ENCODE results near the gene ISG20L2.

ISG20L2 gene

DNA sequence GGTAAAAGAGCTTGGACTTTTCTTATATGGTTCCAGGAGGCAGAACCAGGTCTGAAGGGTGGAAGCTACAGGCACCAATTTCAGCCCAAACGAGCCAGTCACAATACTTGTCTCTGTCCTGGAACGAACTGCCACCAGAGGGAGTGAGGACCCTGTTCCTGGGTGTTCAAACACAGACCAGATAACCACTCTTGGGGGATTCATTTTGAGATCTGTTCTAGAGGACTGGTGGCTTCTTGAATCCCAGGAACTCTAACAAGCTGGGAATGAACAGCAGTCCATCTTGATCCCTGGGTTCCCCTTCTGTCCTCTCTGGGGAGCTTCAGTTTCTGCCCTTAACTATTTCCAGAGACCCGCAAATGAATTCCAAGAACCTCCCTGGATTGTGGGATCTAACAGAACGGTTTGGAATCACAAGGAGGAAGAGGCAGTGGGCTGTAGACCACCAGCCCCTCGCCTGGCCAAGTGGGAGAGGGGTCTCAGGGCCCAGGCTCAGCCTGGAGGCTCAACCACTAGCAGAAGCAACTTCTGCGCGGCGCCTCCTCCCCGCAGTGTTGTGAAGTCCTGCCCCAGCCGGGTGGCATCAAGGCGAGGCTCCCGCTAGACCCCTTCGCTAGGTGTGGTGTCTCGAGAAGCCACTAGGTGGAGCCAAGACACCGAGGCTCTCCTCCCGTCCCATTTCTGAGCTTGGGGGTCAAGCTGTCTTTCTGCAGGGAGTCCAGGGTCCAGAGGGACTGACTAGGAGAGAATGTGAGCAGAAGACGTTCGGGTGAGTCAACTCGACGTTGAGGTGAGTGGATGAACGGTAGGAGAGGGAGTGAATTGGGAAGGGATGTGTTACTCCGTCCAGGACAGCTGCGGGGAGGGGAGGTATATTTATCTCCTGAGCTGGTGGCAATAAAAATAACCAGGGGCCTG, 39.3 kb downstream of the ISG20L2 start:
- ATAC-seq: peak; percentile 90
- no peak for TF ChIP-seq ZNF8 (CRISPR knock-in tag; IDR thresholded peaks at IDR 0.05)
- no peak for TF ChIP-seq TCF4 (CRISPR knock-in tag; IDR thresholded peaks at IDR 0.05; ENCODE audit: borderline replicate concordance)
- TF ChIP-seq, protein P1, sequence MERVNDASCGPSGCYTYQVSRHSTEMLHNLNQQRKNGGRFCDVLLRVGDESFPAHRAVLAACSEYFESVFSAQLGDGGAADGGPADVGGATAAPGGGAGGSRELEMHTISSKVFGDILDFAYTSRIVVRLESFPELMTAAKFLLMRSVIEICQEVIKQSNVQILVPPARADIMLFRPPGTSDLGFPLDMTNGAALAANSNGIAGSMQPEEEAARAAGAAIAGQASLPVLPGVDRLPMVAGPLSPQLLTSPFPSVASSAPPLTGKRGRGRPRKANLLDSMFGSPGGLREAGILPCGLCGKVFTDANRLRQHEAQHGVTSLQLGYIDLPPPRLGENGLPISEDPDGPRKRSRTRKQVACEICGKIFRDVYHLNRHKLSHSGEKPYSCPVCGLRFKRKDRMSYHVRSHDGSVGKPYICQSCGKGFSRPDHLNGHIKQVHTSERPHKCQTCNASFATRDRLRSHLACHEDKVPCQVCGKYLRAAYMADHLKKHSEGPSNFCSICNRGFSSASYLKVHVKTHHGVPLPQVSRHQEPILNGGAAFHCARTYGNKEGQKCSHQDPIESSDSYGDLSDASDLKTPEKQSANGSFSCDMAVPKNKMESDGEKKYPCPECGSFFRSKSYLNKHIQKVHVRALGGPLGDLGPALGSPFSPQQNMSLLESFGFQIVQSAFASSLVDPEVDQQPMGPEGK (CRISPR knock-in tag; IDR thresholded peaks at IDR 0.05; ENCODE audit: borderline replicate concordance): no peak
- no peak for TF ChIP-seq ZNF70 (CRISPR knock-in tag; IDR thresholded peaks at IDR 0.05)
- no peak for TF ChIP-seq GLIS3 (CRISPR knock-in tag; IDR thresholded peaks at IDR 0.05)
- TF ChIP-seq ZFP30 (CRISPR knock-in tag; IDR thresholded peaks at IDR 0.05): no peak
- TF ChIP-seq OSR1 (CRISPR knock-in tag; IDR thresholded peaks at IDR 0.05): no peak
- TF ChIP-seq, protein P2, sequence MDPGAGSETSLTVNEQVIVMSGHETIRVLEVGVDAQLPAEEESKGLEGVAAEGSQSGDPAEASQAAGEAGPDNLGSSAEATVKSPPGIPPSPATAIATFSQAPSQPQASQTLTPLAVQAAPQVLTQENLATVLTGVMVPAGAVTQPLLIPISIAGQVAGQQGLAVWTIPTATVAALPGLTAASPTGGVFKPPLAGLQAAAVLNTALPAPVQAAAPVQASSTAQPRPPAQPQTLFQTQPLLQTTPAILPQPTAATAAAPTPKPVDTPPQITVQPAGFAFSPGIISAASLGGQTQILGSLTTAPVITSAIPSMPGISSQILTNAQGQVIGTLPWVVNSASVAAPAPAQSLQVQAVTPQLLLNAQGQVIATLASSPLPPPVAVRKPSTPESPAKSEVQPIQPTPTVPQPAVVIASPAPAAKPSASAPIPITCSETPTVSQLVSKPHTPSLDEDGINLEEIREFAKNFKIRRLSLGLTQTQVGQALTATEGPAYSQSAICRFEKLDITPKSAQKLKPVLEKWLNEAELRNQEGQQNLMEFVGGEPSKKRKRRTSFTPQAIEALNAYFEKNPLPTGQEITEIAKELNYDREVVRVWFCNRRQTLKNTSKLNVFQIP (CRISPR knock-in tag; IDR thresholded peaks at IDR 0.05; ENCODE audit: borderline replicate concordance, low read depth): no peak
- no peak for TF ChIP-seq ARNTL (CRISPR knock-in tag; IDR thresholded peaks at IDR 0.05; ENCODE audit: borderline replicate concordance, low read depth)

DNA sequence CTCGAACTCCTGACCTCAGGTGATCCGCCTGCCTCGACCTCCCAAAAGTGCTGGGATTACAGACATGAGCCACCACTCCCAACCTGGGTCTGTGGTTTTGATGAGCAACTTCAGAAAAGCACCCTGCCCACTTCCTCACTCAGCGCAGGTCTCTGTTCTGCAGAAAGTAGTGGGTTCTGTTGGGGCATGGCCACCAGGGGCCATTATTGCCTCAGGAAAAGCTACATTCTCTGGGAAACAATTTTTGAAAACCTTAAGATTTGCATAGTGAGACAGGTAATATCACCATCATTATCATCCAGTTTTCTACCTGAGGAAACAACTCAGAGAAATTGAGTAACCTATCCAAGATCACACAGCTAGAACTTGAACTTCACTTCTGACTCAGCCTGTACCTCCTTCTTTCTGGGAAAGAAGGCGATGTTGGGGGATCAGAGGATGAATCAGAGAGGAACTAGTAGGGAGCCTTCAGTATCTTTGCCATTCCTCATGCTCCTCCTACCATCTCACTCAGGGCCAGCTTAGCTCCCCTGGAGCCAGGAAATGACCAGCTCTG, 44.3 kb downstream of the ISG20L2 start:
- ATAC-seq: no peak
- TF ChIP-seq ISL1 (CRISPR knock-in tag; IDR thresholded peaks at IDR 0.05) (no peak), ZFP3 (CRISPR knock-in tag; IDR thresholded peaks at IDR 0.05) (no peak), PPARA (CRISPR knock-in tag; IDR thresholded peaks at IDR 0.05; ENCODE audit: borderline replicate concordance) (no peak), TCF4 (CRISPR knock-in tag; IDR thresholded peaks at IDR 0.05; ENCODE audit: borderline replicate concordance) (no peak), OSR1 (CRISPR knock-in tag; IDR thresholded peaks at IDR 0.05) (no peak), GLIS3 (CRISPR knock-in tag; IDR thresholded peaks at IDR 0.05) (no peak), ZC3H10 (CRISPR knock-in tag; IDR thresholded peaks at IDR 0.05) (no peak)
- TF ChIP-seq, protein P3, sequence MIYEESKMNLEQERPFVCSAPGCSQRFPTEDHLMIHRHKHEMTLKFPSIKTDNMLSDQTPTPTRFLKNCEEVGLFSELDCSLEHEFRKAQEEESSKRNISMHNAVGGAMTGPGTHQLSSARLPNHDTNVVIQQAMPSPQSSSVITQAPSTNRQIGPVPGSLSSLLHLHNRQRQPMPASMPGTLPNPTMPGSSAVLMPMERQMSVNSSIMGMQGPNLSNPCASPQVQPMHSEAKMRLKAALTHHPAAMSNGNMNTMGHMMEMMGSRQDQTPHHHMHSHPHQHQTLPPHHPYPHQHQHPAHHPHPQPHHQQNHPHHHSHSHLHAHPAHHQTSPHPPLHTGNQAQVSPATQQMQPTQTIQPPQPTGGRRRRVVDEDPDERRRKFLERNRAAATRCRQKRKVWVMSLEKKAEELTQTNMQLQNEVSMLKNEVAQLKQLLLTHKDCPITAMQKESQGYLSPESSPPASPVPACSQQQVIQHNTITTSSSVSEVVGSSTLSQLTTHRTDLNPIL (CRISPR knock-in tag; IDR thresholded peaks at IDR 0.05; ENCODE audit: low read depth): no peak
- TF ChIP-seq, protein P4, sequence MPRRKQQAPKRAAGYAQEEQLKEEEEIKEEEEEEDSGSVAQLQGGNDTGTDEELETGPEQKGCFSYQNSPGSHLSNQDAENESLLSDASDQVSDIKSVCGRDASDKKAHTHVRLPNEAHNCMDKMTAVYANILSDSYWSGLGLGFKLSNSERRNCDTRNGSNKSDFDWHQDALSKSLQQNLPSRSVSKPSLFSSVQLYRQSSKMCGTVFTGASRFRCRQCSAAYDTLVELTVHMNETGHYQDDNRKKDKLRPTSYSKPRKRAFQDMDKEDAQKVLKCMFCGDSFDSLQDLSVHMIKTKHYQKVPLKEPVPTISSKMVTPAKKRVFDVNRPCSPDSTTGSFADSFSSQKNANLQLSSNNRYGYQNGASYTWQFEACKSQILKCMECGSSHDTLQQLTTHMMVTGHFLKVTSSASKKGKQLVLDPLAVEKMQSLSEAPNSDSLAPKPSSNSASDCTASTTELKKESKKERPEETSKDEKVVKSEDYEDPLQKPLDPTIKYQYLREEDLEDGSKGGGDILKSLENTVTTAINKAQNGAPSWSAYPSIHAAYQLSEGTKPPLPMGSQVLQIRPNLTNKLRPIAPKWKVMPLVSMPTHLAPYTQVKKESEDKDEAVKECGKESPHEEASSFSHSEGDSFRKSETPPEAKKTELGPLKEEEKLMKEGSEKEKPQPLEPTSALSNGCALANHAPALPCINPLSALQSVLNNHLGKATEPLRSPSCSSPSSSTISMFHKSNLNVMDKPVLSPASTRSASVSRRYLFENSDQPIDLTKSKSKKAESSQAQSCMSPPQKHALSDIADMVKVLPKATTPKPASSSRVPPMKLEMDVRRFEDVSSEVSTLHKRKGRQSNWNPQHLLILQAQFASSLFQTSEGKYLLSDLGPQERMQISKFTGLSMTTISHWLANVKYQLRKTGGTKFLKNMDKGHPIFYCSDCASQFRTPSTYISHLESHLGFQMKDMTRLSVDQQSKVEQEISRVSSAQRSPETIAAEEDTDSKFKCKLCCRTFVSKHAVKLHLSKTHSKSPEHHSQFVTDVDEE (CRISPR knock-in tag; IDR thresholded peaks at IDR 0.05): no peak

DNA sequence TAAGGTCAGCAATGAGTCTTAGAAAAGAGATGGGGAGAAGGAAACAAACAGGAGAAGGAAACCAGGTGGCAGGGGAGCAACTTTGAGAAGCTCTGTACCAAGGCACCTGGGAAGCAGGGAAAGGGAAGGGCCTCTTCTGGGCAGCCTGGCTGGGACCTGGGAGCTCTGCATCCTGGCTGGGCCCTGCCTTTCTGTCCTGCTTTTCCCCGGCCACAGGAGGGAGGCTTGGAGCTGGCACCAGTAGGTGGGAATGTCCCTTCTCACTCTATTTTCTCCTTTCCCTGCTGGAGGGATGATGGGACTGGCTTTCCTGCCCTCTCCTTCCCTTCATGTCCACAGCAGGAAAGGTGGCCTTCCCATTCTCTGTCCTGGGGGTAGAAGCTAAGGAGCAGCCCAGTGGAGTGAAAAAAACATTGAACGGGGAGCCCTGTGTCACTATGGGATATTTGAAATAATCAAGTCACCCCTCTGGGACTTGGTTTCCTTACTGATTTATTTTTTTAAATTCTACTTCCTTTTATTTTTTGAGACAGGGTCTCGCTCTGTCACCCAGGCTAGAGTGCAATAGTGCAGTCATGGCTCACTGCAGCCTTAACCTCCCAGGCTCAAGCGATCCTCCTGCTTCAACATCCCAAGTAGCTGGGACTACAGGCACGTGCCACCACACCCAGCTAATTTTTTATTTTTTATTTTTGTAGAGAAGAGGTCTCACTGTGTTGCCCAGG, 46.2 kb downstream of the ISG20L2 start:
- peak; percentile 25 for ATAC-seq
- TF ChIP-seq TCF4 (CRISPR knock-in tag; IDR thresholded peaks at IDR 0.05; ENCODE audit: borderline replicate concordance): no peak
- no peak for TF ChIP-seq RARB (CRISPR knock-in tag; IDR thresholded peaks at IDR 0.05)
- TF ChIP-seq ZNF70 (CRISPR knock-in tag; IDR thresholded peaks at IDR 0.05): no peak
- TF ChIP-seq ARNTL (CRISPR knock-in tag; IDR thresholded peaks at IDR 0.05; ENCODE audit: borderline replicate concordance, low read depth): no peak
- no peak for TF ChIP-seq CSDC2 (CRISPR knock-in tag; IDR thresholded peaks at IDR 0.05)
- no peak for TF ChIP-seq OSR1 (CRISPR knock-in tag; IDR thresholded peaks at IDR 0.05)
- TF ChIP-seq, protein P4 (CRISPR knock-in tag; IDR thresholded peaks at IDR 0.05): no peak
- TF ChIP-seq, protein P1 (CRISPR knock-in tag; IDR thresholded peaks at IDR 0.05; ENCODE audit: borderline replicate concordance): no peak
- TF ChIP-seq SNAI2 (CRISPR knock-in tag; IDR thresholded peaks at IDR 0.05): no peak
- no peak for TF ChIP-seq PPARA (CRISPR knock-in tag; IDR thresholded peaks at IDR 0.05; ENCODE audit: borderline replicate concordance)
- TF ChIP-seq ESRRG (CRISPR knock-in tag; IDR thresholded peaks at IDR 0.05): no peak
- TF ChIP-seq ZFP3 (CRISPR knock-in tag; IDR thresholded peaks at IDR 0.05): no peak
- TF ChIP-seq, protein P2 (CRISPR knock-in tag; IDR thresholded peaks at IDR 0.05; ENCODE audit: borderline replicate concordance, low read depth): no peak

Data from SK-N-SH treated with all-trans-retinoic acid at 6 μM for 48 hours (cell line).